NK-92 (cell line): ENCODE measurements around the gene GLIPR2.
"Not testable (repeated sequence)": the region's sequence is repeated elsewhere in the genome, so short reads cannot be mapped to it uniquely, and the experiment has no call there.

ENCODE experiments used
- DNase-seq: peaks from one replicate; lab custom pipeline; 2025; ENCODE audit not compliant: unreplicated experiment; lab: John Stamatoyannopoulos, UW

The GLIPR2 gene

GRCh38 chr9:36121971-36122370 is 14.6 kb upstream of the GLIPR2 start:
- DNase-seq: no peak

- no peak for DNase-seq
Observed at GRCh38 chr9:36123515-36123914, 13.0 kb upstream of the GLIPR2 start.

GRCh38 chr9:36125062-36125855 is 11.3 kb upstream of the GLIPR2 start:
- DNase-seq: no peak

GRCh38 chr9:36126016-36126730 is 10.4 kb upstream of the GLIPR2 start:
- DNase-seq: no peak

- no peak for DNase-seq
Observed at GRCh38 chr9:36127652-36128244, 8.8 kb upstream of the GLIPR2 start.

- no peak for DNase-seq
Observed at GRCh38 chr9:36128349-36128748, 8.2 kb upstream of the GLIPR2 start.

GRCh38 chr9:36129139-36129538 is 7.4 kb upstream of the GLIPR2 start:
- DNase-seq: no peak

GRCh38 chr9:36131666-36132065 is 4.9 kb upstream of the GLIPR2 start:
- not testable (repeated sequence) for DNase-seq

- DNase-seq: no peak
Observed at GRCh38 chr9:36132086-36132485, 4.4 kb upstream of the GLIPR2 start.

- DNase-seq: no peak
Observed at GRCh38 chr9:36134761-36135505, 1.6 kb upstream of the GLIPR2 start.

- DNase-seq: no peak
Observed at GRCh38 chr9:36135741-36136271, 727 bp upstream of the GLIPR2 start.

- no peak for DNase-seq
Observed at GRCh38 chr9:36136894-36137391, 410 bp downstream of the GLIPR2 start.

GRCh38 chr9:36137392-36138004 is 965 bp downstream of the GLIPR2 start:
- no peak for DNase-seq

- no peak for DNase-seq
Observed at GRCh38 chr9:36138496-36138895, 2.0 kb downstream of the GLIPR2 start.

- no peak for DNase-seq
Observed at GRCh38 chr9:36138901-36139300, 2.4 kb downstream of the GLIPR2 start.

GRCh38 chr9:36140086-36141084 is 3.9 kb downstream of the GLIPR2 start:
- DNase-seq: no peak

- DNase-seq: no peak
Observed at GRCh38 chr9:36141288-36141687, 4.8 kb downstream of the GLIPR2 start.

GRCh38 chr9:36141761-36142160 is 5.2 kb downstream of the GLIPR2 start:
- no peak for DNase-seq

- DNase-seq: no peak
Observed at GRCh38 chr9:36142510-36143244, 6.1 kb downstream of the GLIPR2 start.
